PC-3 (cell line): ENCODE results near the gene RNF26. TPM values are rescaled to one million over a fixed set of nuclear protein-coding genes. Genes with fewer than 3 reads are reported as not detected.

Experiments
- ATAC-seq: fragments of 200-7000 bp; cut with Tn5 transposase; 2 replicates; pipeline ENCODE4 v1.9.1; 2020; ENCODE audit warnings: mild to moderate bottlenecking, moderate library complexity
- BruUV-seq: library from RNA; stranded (reverse); fragments of 400-500 nt; replicated peaks from 2 replicates; lab custom pipeline; 2021; lab: Mats Ljungman, UMichigan
- CTCF ChIA-PET: fragments of 300-600 bp; sonication (Branson Sonifier 250); formaldehyde crosslinking; loops from one replicate; lab custom pipeline; 2022; ENCODE audit warnings: antibody characterized with exemption; lab: Charles Lee
- POLR2A ChIA-PET: fragments of 300-600 bp; sonication (Branson Sonifier 250); formaldehyde crosslinking; loops from one replicate; lab custom pipeline; 2022; ENCODE audit warnings: antibody characterized with exemption; ENCODE audit not compliant: unreplicated experiment; lab: Charles Lee
- DNase-seq: peaks from one replicate; pipeline ENCODE4 v3.0.0-alpha.2; 2015
- H2AFZ ChIP-seq: fragments of 300-600 bp; sonication (generic); 2 replicates; pipeline ENCODE4 v1.6.0; 2016; ENCODE audit warnings: antibody characterized with exemption, low read length
- H3F3A ChIP-seq: fragments of 300-600 bp; sonication (generic); one replicate; pipeline ENCODE4 v1.6.0; 2017; ENCODE audit warnings: antibody characterized with exemption, low read length, control low read depth, mild to moderate bottlenecking; ENCODE audit not compliant: unreplicated experiment
- H3K27ac ChIP-seq: fragments of 300-600 bp; sonication (generic); 2 replicates; pipeline ENCODE4 v1.5.1; 2016; ENCODE audit warnings: mild to moderate bottlenecking, low read length
- H3K27me3 ChIP-seq: fragments of 300-600 bp; sonication (generic); 2 replicates; pipeline ENCODE4 v1.6.1; 2016; ENCODE audit warnings: low read length, mixed read lengths
- H3K36me3 ChIP-seq: fragments of 300-600 bp; sonication (generic); 2 replicates; pipeline ENCODE4 v1.6.1; 2016; ENCODE audit warnings: low read depth, mixed run types, low read length, mixed read lengths
- H3K4me1 ChIP-seq: fragments of 300-600 bp; sonication (generic); 2 replicates; pipeline ENCODE4 v1.5.1; 2016; ENCODE audit warnings: low read length; ENCODE audit not compliant: insufficient read depth
- H3K4me2 ChIP-seq: fragments of 300-600 bp; sonication (generic); 2 replicates; pipeline ENCODE4 v1.6.0; 2016; ENCODE audit warnings: low read length
- H3K4me3 ChIP-seq: fragments of 300-600 bp; sonication (generic); 2 replicates; pipeline ENCODE4 v1.5.1; 2016; ENCODE audit warnings: mild to moderate bottlenecking, low read length, mixed read lengths
- H3K79me2 ChIP-seq: fragments of 300-600 bp; sonication (generic); 2 replicates; pipeline ENCODE4 v1.6.1; 2017; ENCODE audit warnings: low read length, mixed read lengths
- H3K9ac ChIP-seq: fragments of 300-600 bp; sonication (generic); 2 replicates; pipeline ENCODE4 v1.6.0; 2016; ENCODE audit warnings: mild to moderate bottlenecking, low read length
- H3K9me2 ChIP-seq: fragments of 300-600 bp; sonication (generic); replicated peaks from 2 replicates; pipeline ENCODE4 v1.6.1; 2016; ENCODE audit warnings: mixed run types, low read length, mixed read lengths
- H3K9me3 ChIP-seq: fragments of 300-600 bp; sonication (generic); 2 replicates; pipeline ENCODE4 v1.6.1; 2016; ENCODE audit warnings: low read length, mixed read lengths
- H4K20me1 ChIP-seq: fragments of 300-600 bp; sonication (generic); 2 replicates; pipeline ENCODE4 v1.6.1; 2016; ENCODE audit warnings: low read length, mixed read lengths
- CTCF ChIP-seq: fragments of 300-600 bp; sonication (generic); conservative IDR thresholded peaks from 2 replicates; pipeline ENCODE4 v1.5.1; 2017; ENCODE audit warnings: antibody characterized with exemption, low read depth, mild to moderate bottlenecking, low read length
- EZH2 ChIP-seq: fragments of 300-600 bp; sonication (generic); IDR thresholded peaks from one replicate; pipeline ENCODE4 v1.6.1; 2017; ENCODE audit warnings: antibody characterized with exemption, mild to moderate bottlenecking, low read length; ENCODE audit not compliant: unreplicated experiment
- EZH2phosphoT487 ChIP-seq: fragments of 300-600 bp; sonication (generic); IDR thresholded peaks from 2 replicates; pipeline ENCODE4 v1.6.1; 2018; ENCODE audit warnings: mild to moderate bottlenecking, antibody characterized with exemption, low read length, borderline replicate concordance
- intact Hi-C: fragments of 100-400 bp; cut with micrococcal nuclease; formaldehyde crosslinking; loops from 2 replicates; pipeline ENCODE4 v1.9.0; 2023
- total RNA-seq: library from RNA; depleted of rRNA; stranded (reverse); fragments of >200 nt; gene quantifications from 2 replicates; pipeline ENCODE4 v1.2.3, GENCODE V29; 2014

The RNF26 gene
- total RNA-seq, 1 experiment from 2014 or later, result 22.9 TPM

- H3K4me1 ChIP-seq, result peaks cover 42% of the 10 kb centered on the region
- no peak overlapping the region for H3K27ac ChIP-seq
- no peaks in the 10 kb centered on the region for H3K36me3 ChIP-seq
- no peaks in the 10 kb centered on the region for H3K9me3 ChIP-seq
- H2AFZ ChIP-seq, result no peak overlapping the region
- peak; percentile 11 for ATAC-seq
- no peaks in the 10 kb centered on the region for H3F3A ChIP-seq
- ChIA-PET POLR2A (interaction anchor here (0.5 to 0.6 kb wide), 2 partner anchors 53 to 196 kb away, joined by 4 to 6 read pairs; no protein-coding TSS in a partner anchor), CTCF (interaction anchor here (0.9 kb wide), 1 partner anchor 139 kb away, joined by 4 read pairs; no protein-coding TSS in a partner anchor)
- H3K9me2 ChIP-seq, result no peaks in the 10 kb centered on the region
- TF ChIP-seq EZH2phosphoT487 (no peak), CTCF (no peak), EZH2 (no peak)
- intact Hi-C loops, result no loop called here
- BruUV-seq, result no TSS peak
- H3K27me3 ChIP-seq, result no peaks in the 10 kb centered on the region
- DNase-seq, result peak; percentile 46
- H3K4me2 ChIP-seq, result peak overlapping the region; percentile 96
- H4K20me1 ChIP-seq, result 0 out of 2 replicates have a peak, but pooled peaks cover 5% of the 10 kb centered on the region
- peak overlapping the region; percentile 87 for H3K4me3 ChIP-seq
- no peak overlapping the region for H3K9ac ChIP-seq
- peaks cover 30% of the 10 kb centered on the region for H3K79me2 ChIP-seq
These were observed 1.6 kb downstream of the RNF26 start for GRCh38 chr11:119335655-119336543.

GRCh38 chr11:119336744-119337469, 2.6 kb downstream of the RNF26 start:
- Histone ChIP-seq H3K9me2 (no peaks in the 10 kb centered on the region), H2AFZ (no peak overlapping the region), H3K79me2 (peaks cover 30% of the 10 kb centered on the region), H3K36me3 (no peaks in the 10 kb centered on the region), H3K27me3 (no peaks in the 10 kb centered on the region), H3F3A (no peaks in the 10 kb centered on the region), H3K9me3 (no peaks in the 10 kb centered on the region), H3K9ac (no peak overlapping the region), H4K20me1 (0 out of 2 replicates have a peak, but pooled peaks cover 5% of the 10 kb centered on the region), H3K4me3 (peak overlapping the region; percentile 1; the same call in 1 of the 2 replicates), H3K4me2 (peak overlapping the region; percentile 96), H3K4me1 (peaks cover 42% of the 10 kb centered on the region), H3K27ac (no peak overlapping the region)
- POLR2A ChIA-PET, result interaction anchor here (0.5 kb wide), 1 partner anchor 300 kb away, joined by 17 read pairs; no protein-coding TSS in a partner anchor
- TF ChIP-seq CTCF (no peak), EZH2 (no peak), EZH2phosphoT487 (no peak)
- DNase-seq (no peak), ATAC-seq (no peak)
- CTCF ChIA-PET, result interaction anchor here (0.5 to 1.6 kb wide), 3 partner anchors 9 to 972 kb away, joined by 9 to 13 read pairs (median 13); no protein-coding TSS in a partner anchor
- intact Hi-C loops, result no loop called here
- BruUV-seq, result no TSS peak
